GM18517 (cell line): ENCODE results near the gene SLC8B1.

Source experiments
- ATAC-seq: cut with Tn5 transposase; IDR thresholded peaks from one replicate; pipeline ENCODE4 v1.9.1; 2021; ENCODE audit warnings: mild to moderate bottlenecking, moderate library complexity; ENCODE audit not compliant: unreplicated experiment

Gene SLC8B1

GRCh38 chr12:113271853-113272561 lies 62.9 kb downstream of the SLC8B1 start:
- no peak for ATAC-seq

- no peak for ATAC-seq
These were observed 63.5 kb downstream of the SLC8B1 start for GRCh38 chr12:113271466-113271852.

- ATAC-seq: no peak
These were observed 64.2 kb downstream of the SLC8B1 start for GRCh38 chr12:113270709-113271009.

GRCh38 chr12:113269257-113269943 lies 65.5 kb downstream of the SLC8B1 start:
- no peak for ATAC-seq

GRCh38 chr12:113268621-113269020 lies 66.3 kb downstream of the SLC8B1 start:
- no peak for ATAC-seq

GRCh38 chr12:113268136-113268535 lies 66.8 kb downstream of the SLC8B1 start:
- ATAC-seq: no peak

GRCh38 chr12:113267621-113268020 lies 67.3 kb downstream of the SLC8B1 start:
- no peak for ATAC-seq

GRCh38 chr12:113266106-113266895 lies 68.6 kb downstream of the SLC8B1 start:
- ATAC-seq: no peak

- no peak for ATAC-seq
These were observed 71.4 kb downstream of the SLC8B1 start for GRCh38 chr12:113263431-113263963.

GRCh38 chr12:113262710-113263109 lies 72.2 kb downstream of the SLC8B1 start:
- ATAC-seq: no peak

- no peak for ATAC-seq
These were observed 73.0 kb downstream of the SLC8B1 start for GRCh38 chr12:113261847-113262470.

GRCh38 chr12:113260636-113261300 lies 74.1 kb downstream of the SLC8B1 start:
- ATAC-seq: no peak

- no peak for ATAC-seq
These were observed 74.8 kb downstream of the SLC8B1 start for GRCh38 chr12:113260127-113260526.

- no peak for ATAC-seq
These were observed 77.3 kb downstream of the SLC8B1 start for GRCh38 chr12:113257564-113257963.

- ATAC-seq: no peak
These were observed 80.6 kb downstream of the SLC8B1 start for GRCh38 chr12:113254298-113254697.

- no peak for ATAC-seq
These were observed 81.2 kb downstream of the SLC8B1 start for GRCh38 chr12:113253532-113254285.

- ATAC-seq: no peak
These were observed 82.4 kb downstream of the SLC8B1 start for GRCh38 chr12:113252494-113252893.

- no peak for ATAC-seq
These were observed 83.4 kb downstream of the SLC8B1 start for GRCh38 chr12:113251404-113252070.

GRCh38 chr12:113250045-113250444 lies 84.9 kb downstream of the SLC8B1 start:
- ATAC-seq: no peak
